ENCODE measurements around the gene GRIN1.
A peak's percentile ranks its signal among the peaks of the same experiment; 100 is the strongest.

GRIN1 gene

DNA sequence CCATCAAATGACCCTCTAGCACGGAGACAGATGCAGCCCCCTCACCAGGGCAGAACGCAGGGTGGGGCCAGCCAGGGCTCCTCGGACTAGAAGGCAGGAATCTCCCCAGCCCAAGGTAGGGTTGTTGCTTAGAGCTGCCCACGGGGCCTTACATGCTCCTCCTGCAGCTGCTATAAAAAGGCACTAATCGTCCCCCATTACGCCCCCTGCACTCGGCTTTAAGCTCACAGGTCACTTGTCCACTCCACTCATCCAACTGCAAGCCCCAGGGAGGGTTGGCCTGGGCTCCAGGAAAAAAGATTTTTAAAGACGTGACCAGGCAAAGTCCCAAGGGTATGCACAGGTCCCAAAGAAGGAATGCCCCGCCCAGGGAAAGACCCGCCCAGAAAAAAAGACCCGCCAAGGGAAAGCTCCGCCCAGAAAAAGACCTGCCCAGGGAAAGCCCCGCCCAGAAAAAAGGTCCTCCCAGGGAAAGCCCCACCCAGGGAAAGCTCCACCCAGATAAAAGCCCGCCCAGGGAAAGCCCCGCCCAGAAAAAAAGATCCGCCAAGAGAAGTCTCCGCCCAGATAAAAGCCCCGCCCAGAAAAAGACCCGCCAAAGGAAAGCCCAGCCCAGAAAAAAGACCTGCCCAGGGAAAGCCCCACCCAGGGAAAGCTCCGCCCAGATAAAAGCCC lies 11.1 kb downstream of the GRIN1 start:
- H3K9ac ChIP-seq (ENCODE audit: low read depth in 1 of 2, low read length in 2 of 2): no peak overlapping the region
- no peak overlapping the region for H3K4me3 ChIP-seq (ENCODE audit: low read depth in 1 of 2, low read length in 2 of 2)
- H3K27ac ChIP-seq (ENCODE audit: low read depth, low read length): no peak overlapping the region
- H3K36me3 ChIP-seq (ENCODE audit: control insufficient read depth in 1 of 2, insufficient read depth in 2 of 2, low read length in 2 of 2): no peaks in the 10 kb centered on the region
- H3K4me1 ChIP-seq (ENCODE audit: control insufficient read depth in 1 of 2, insufficient read depth in 2 of 2, low read length in 2 of 2): peaks cover 3 to 6% of the 10 kb centered on the region in 2 donors
- no peaks in the 10 kb centered on the region for H3K9me3 ChIP-seq (ENCODE audit: control insufficient read depth in 1 of 2, low read length in 2 of 2)
- H3K27me3 ChIP-seq (ENCODE audit: control insufficient read depth in 1 of 2, insufficient read depth in 2 of 2, low read length in 2 of 2): peaks cover 0 to 6% of the 10 kb centered on the region in 2 donors

DNA sequence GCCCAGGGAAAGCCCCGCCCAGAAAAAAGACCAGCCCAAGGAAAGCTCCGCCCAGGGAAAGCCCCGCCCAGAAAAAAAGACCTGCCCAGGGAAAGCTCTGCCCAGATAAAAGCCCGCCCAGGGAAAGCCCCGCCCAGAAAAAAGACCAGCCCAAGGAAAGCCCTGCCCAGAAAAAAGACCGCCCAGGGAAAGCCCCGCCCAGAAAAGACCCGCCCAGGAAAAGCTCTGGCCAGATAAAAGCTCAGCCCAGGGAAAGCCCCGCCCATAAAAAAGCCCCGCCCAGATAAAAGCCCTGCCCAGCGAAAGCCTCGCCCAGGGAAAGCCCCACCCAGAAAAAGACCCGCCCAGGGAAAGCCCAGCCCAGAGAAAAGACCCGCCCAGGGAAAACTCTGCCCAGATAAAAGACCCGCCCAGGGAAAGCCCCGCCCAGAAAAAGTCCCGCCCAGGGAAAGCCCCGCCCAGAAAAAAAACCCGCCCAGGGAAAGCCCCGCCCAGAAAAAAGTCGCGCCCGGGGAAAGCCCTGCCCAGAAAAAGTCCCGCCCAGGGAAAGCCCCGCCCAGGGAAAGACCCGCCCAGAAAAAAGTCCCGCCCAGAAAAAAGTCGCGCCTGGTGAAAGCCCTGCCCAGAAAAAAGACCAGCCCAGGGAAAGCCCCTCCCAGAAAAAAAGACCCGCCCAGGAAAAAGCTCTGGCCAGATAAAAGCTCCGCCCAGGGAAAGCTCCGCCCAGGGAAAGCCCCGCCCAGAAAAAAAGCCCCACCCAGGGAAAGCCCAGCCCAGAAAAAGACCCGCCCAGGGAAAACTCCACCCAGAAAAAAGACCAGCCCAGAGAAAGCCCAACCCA lies 11.9 kb downstream of the GRIN1 start:
- Histone ChIP-seq H3K4me1 (ENCODE audit: control insufficient read depth in 1 of 2, insufficient read depth in 2 of 2, low read length in 2 of 2) (peaks cover 3 to 6% of the 10 kb centered on the region in 2 donors), H3K27me3 (ENCODE audit: control insufficient read depth in 1 of 2, insufficient read depth in 2 of 2, low read length in 2 of 2) (peaks cover under 1 to 6% of the 10 kb centered on the region in 2 donors), H3K4me3 (ENCODE audit: low read depth in 1 of 2, low read length in 2 of 2) (no peak overlapping the region), H3K9ac (ENCODE audit: low read depth in 1 of 2, low read length in 2 of 2) (no peak overlapping the region), H3K27ac (ENCODE audit: low read depth, low read length) (no peak overlapping the region), H3K36me3 (ENCODE audit: control insufficient read depth in 1 of 2, insufficient read depth in 2 of 2, low read length in 2 of 2) (no peaks in the 10 kb centered on the region), H3K9me3 (ENCODE audit: control insufficient read depth in 1 of 2, low read length in 2 of 2) (no peaks in the 10 kb centered on the region)

DNA sequence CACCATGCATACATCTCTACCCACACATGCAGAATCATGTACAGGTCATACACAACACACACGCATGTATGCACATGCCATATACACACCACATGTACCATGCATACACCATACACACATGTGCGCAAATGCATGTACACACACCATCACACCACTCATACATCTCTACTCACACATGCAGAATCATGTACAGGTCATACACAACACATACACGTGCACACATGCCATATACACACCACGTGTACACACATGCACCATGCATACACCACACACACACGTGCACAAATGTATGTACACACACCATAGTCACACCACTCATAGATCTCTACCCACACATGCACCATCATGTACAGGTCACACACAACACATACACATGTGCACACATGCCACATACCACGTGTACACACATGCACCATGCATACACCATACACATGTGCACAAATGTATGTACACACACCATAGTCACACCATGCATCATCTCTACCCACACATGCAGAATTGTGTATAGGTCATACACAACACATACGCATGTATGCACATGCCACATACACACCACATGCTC lies 14.0 kb downstream of the GRIN1 start:
- no peaks in the 10 kb centered on the region for H3K9me3 ChIP-seq (ENCODE audit: control insufficient read depth in 1 of 2, low read length in 2 of 2)
- H3K27me3 ChIP-seq (ENCODE audit: control insufficient read depth in 1 of 2, insufficient read depth in 2 of 2, low read length in 2 of 2): peaks cover 10 to 17% of the 10 kb centered on the region in 2 donors
- H3K9ac ChIP-seq (ENCODE audit: low read depth in 1 of 2, low read length in 2 of 2): no peak overlapping the region
- peaks cover 10% of the 10 kb centered on the region in 2 donors for H3K4me1 ChIP-seq (ENCODE audit: control insufficient read depth in 1 of 2, insufficient read depth in 2 of 2, low read length in 2 of 2)
- H3K27ac ChIP-seq (ENCODE audit: low read depth, low read length): no peak overlapping the region
- no peak overlapping the region for H3K4me3 ChIP-seq (ENCODE audit: low read depth in 1 of 2, low read length in 2 of 2)
- H3K36me3 ChIP-seq (ENCODE audit: control insufficient read depth in 1 of 2, insufficient read depth in 2 of 2, low read length in 2 of 2): no peaks in the 10 kb centered on the region

GRCh38 chr9:137156567-137157375 lies 17.8 kb downstream of the GRIN1 start:
- peaks cover 4 to 23% of the 10 kb centered on the region in 2 donors for H3K4me1 ChIP-seq (ENCODE audit: control insufficient read depth in 1 of 2, insufficient read depth in 2 of 2, low read length in 2 of 2)
- H3K27me3 ChIP-seq (ENCODE audit: control insufficient read depth in 1 of 2, insufficient read depth in 2 of 2, low read length in 2 of 2): peaks cover 34 to 43% of the 10 kb centered on the region in 2 donors
- no peaks in the 10 kb centered on the region for H3K9me3 ChIP-seq (ENCODE audit: control insufficient read depth in 1 of 2, low read length in 2 of 2)
- H3K4me3 ChIP-seq (ENCODE audit: low read depth in 1 of 2, low read length in 2 of 2): peak overlapping the region in 1 of 2 donors; percentile 43
- no peak overlapping the region for H3K27ac ChIP-seq (ENCODE audit: low read depth, low read length)
- H3K36me3 ChIP-seq (ENCODE audit: control insufficient read depth in 1 of 2, insufficient read depth in 2 of 2, low read length in 2 of 2): no peaks in the 10 kb centered on the region
- H3K9ac ChIP-seq (ENCODE audit: low read depth in 1 of 2, low read length in 2 of 2): no peak overlapping the region

GRCh38 chr9:137157618-137158415 lies 18.9 kb downstream of the GRIN1 start:
- H3K9me3 ChIP-seq (ENCODE audit: control insufficient read depth in 1 of 2, low read length in 2 of 2): no peaks in the 10 kb centered on the region
- H3K4me3 ChIP-seq (ENCODE audit: low read depth in 1 of 2, low read length in 2 of 2): no peak overlapping the region
- no peak overlapping the region for H3K9ac ChIP-seq (ENCODE audit: low read depth in 1 of 2, low read length in 2 of 2)
- no peak overlapping the region for H3K27ac ChIP-seq (ENCODE audit: low read depth, low read length)
- H3K27me3 ChIP-seq (ENCODE audit: control insufficient read depth in 1 of 2, insufficient read depth in 2 of 2, low read length in 2 of 2): peaks cover 34 to 43% of the 10 kb centered on the region in 2 donors
- H3K4me1 ChIP-seq (ENCODE audit: control insufficient read depth in 1 of 2, insufficient read depth in 2 of 2, low read length in 2 of 2): peaks cover 4 to 23% of the 10 kb centered on the region in 2 donors
- H3K36me3 ChIP-seq (ENCODE audit: control insufficient read depth in 1 of 2, insufficient read depth in 2 of 2, low read length in 2 of 2): no peaks in the 10 kb centered on the region

DNA sequence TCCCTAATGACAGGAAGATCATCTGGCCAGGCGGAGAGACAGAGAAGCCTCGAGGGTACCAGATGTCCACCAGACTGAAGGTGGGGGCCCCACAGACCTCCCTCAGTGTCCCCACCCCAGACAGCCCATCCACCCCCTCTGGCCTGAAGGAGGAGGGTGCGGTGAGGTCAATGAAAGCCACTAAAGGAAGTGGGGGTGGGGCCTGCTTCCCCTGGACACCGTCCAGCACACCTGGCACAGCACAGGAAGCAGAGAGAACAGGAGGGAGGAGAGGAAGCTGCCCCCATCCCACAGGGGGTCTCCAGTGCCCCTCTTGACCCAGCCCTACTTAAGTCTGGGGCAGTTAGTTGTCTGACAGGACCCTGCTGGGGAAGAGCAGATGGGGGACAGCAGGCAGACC lies 19.7 kb downstream of the GRIN1 start:
- Histone ChIP-seq H3K9me3 (ENCODE audit: control insufficient read depth in 1 of 2, low read length in 2 of 2) (no peaks in the 10 kb centered on the region), H3K9ac (ENCODE audit: low read depth in 1 of 2, low read length in 2 of 2) (no peak overlapping the region), H3K27ac (ENCODE audit: low read depth, low read length) (no peak overlapping the region), H3K4me1 (ENCODE audit: control insufficient read depth in 1 of 2, insufficient read depth in 2 of 2, low read length in 2 of 2) (peaks cover 4 to 23% of the 10 kb centered on the region in 2 donors), H3K27me3 (ENCODE audit: control insufficient read depth in 1 of 2, insufficient read depth in 2 of 2, low read length in 2 of 2) (peaks cover 34 to 43% of the 10 kb centered on the region in 2 donors), H3K4me3 (ENCODE audit: low read depth in 1 of 2, low read length in 2 of 2) (no peak overlapping the region), H3K36me3 (ENCODE audit: control insufficient read depth in 1 of 2, insufficient read depth in 2 of 2, low read length in 2 of 2) (no peaks in the 10 kb centered on the region)

DNA sequence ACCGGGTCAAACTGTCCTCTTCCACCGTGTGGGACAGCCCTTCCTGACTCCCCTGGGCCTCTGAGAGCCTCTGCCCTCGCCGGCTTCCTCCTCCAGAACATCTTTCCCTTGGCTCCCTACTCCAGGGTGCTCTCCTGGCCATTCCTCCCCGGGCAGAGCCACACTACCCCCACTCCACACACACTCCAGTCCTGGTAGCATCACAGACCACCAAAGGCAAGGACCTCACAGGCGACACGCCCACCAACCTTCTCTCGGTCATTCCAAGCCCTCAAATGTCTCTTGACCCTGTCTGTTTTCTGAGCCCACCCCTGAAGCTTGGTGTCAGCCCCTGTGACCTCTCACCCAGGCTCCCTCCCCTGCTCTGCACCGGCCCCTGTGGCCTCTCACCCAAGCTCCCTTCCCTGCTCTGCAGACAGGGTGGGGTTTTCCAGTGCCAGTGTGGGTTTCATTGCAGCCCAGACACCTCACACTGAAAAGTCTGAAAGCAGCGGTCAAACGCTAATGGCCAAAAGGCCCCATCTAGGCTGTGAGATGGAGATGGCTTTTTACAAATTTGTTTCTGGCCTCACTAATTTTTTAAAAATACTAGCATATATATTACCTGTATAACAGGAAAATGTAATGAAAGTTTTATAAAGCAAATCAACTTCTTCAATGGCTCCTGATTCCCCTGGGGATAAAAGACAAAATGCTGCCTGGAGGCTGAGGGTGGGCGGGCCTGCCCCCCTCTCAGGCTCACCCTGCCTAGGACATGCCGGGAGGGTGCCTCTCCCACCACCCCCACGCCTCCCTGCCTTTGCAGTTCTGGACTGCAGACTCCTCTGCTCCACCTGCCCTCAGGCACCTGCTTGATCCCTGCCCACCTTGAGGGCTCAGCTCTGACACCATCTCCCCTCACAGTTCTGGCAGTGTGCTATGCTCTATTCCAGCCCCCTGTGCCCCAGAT lies 20.4 kb downstream of the GRIN1 start:
- H3K27ac ChIP-seq (ENCODE audit: low read depth, low read length): no peak overlapping the region
- no peak overlapping the region for H3K4me3 ChIP-seq (ENCODE audit: low read depth in 1 of 2, low read length in 2 of 2)
- peaks cover 37 to 45% of the 10 kb centered on the region in 2 donors for H3K27me3 ChIP-seq (ENCODE audit: control insufficient read depth in 1 of 2, insufficient read depth in 2 of 2, low read length in 2 of 2)
- H3K9ac ChIP-seq (ENCODE audit: low read depth in 1 of 2, low read length in 2 of 2): no peak overlapping the region
- H3K36me3 ChIP-seq (ENCODE audit: control insufficient read depth in 1 of 2, insufficient read depth in 2 of 2, low read length in 2 of 2): no peaks in the 10 kb centered on the region
- no peaks in the 10 kb centered on the region for H3K9me3 ChIP-seq (ENCODE audit: control insufficient read depth in 1 of 2, low read length in 2 of 2)
- H3K4me1 ChIP-seq (ENCODE audit: control insufficient read depth in 1 of 2, insufficient read depth in 2 of 2, low read length in 2 of 2): peaks cover 4 to 23% of the 10 kb centered on the region in 2 donors

DNA sequence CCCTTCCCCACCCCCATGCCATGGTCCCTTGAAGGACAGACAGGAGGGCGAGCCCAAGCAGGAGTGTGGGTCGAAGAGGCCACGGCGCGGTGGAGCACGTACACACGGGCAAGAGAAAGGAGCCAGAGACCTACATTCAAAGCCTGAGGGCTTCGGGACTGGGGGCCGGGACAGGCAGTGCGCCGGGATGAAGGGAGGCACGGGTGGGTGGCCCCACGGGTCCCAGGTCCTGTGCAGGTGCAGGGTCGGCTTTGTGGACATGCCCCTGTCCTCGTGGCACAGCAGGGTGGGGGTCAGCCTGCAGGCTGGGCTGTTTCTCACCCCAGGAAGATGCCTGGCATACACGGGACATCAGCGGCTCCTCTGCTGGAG lies 21.1 kb downstream of the GRIN1 start:
- no peaks in the 10 kb centered on the region for H3K36me3 ChIP-seq (ENCODE audit: control insufficient read depth in 1 of 2, insufficient read depth in 2 of 2, low read length in 2 of 2)
- no peak overlapping the region for H3K4me3 ChIP-seq (ENCODE audit: low read depth in 1 of 2, low read length in 2 of 2)
- H3K9ac ChIP-seq (ENCODE audit: low read depth in 1 of 2, low read length in 2 of 2): no peak overlapping the region
- H3K27me3 ChIP-seq (ENCODE audit: control insufficient read depth in 1 of 2, insufficient read depth in 2 of 2, low read length in 2 of 2): peaks cover 37 to 50% of the 10 kb centered on the region in 2 donors
- H3K4me1 ChIP-seq (ENCODE audit: control insufficient read depth in 1 of 2, insufficient read depth in 2 of 2, low read length in 2 of 2): peaks cover 4 to 23% of the 10 kb centered on the region in 2 donors
- H3K27ac ChIP-seq (ENCODE audit: low read depth, low read length): no peak overlapping the region
- H3K9me3 ChIP-seq (ENCODE audit: control insufficient read depth in 1 of 2, low read length in 2 of 2): no peaks in the 10 kb centered on the region

All from duodenal mucosa (tissue), 2 donors.